ENCODE data around the gene LPP.

Gene LPP

DNA sequence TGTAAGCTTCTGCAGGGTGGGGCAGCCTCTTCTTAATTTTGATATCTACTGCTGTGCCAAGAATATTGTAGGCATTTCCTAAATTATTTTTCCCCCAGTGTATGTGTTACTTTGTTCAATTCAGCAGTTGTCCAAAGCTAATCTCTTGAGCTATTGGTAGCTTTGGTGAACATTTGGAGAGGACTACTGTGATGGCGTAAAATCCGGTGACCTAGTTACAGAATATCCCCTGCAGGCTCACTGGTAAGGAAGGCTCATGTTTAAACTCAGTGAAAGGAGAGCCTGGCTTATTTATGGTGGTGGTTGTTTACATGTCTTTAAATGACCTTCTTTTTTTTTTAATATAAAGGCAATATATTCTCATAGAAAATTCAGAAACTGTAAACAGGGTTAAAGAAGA lies 105.6 kb downstream of the LPP start:
- no peak for TF ChIP-seq REST (IDR thresholded peaks at IDR 0.05; ENCODE audit: insufficient read depth in 1 of 2, low read depth in 2 of 2, low read length in 2 of 2)
- TF ChIP-seq SIN3A (IDR thresholded peaks at IDR 0.05; ENCODE audit: borderline replicate concordance, insufficient read depth, low read length), result no peak
- no peak for TF ChIP-seq FOXP2 (optimal IDR thresholded peaks at IDR 0.05; ENCODE audit: borderline replicate concordance, extremely low read depth, extremely low read length, insufficient read depth)
- no peak for TF ChIP-seq TAF1 (IDR thresholded peaks at IDR 0.05; ENCODE audit: borderline replicate concordance, insufficient read depth, low read length)
- no peak for TF ChIP-seq POLR2AphosphoS5 (IDR thresholded peaks at IDR 0.05; ENCODE audit: low read depth, low read length)

- TF ChIP-seq SIN3A (IDR thresholded peaks at IDR 0.05; ENCODE audit: borderline replicate concordance, insufficient read depth, low read length), result no peak
Observed at GRCh38 chr3:188261011-188261410, 107.1 kb downstream of the LPP start.

DNA sequence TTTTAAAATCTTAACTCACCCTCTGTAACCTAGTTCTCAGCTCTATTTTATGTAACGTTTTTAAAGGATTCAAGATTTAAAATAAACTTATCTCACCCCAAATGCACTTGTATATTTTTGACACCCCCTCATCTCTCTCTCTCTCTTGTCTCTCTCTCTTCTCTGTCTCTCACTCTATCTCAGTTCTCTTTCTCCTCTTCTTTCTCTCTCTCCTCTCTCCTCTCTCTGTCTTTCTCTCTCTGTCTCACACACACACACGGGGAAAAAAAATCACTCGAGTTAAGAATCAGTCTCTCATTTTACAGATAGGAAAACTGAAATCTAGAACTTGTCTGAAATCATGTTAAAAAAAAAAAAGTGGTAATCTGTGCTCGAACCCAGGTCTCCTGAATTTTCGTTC lies 108.5 kb downstream of the LPP start:
- TF ChIP-seq POLR2AphosphoS5 (IDR thresholded peaks at IDR 0.05; ENCODE audit: low read depth, low read length) (no peak), SIN3A (IDR thresholded peaks at IDR 0.05; ENCODE audit: borderline replicate concordance, insufficient read depth, low read length) (no peak), TAF1 (IDR thresholded peaks at IDR 0.05; ENCODE audit: borderline replicate concordance, insufficient read depth, low read length) (no peak), REST (IDR thresholded peaks at IDR 0.05; ENCODE audit: insufficient read depth in 1 of 2, low read depth in 2 of 2, low read length in 2 of 2) (no peak), FOXP2 (optimal IDR thresholded peaks at IDR 0.05; ENCODE audit: borderline replicate concordance, extremely low read depth, extremely low read length, insufficient read depth) (no peak)

- TF ChIP-seq POLR2AphosphoS5 (IDR thresholded peaks at IDR 0.05; ENCODE audit: low read depth, low read length) (no peak), REST (IDR thresholded peaks at IDR 0.05; ENCODE audit: insufficient read depth in 1 of 2, low read depth in 2 of 2, low read length in 2 of 2) (no peak), SIN3A (IDR thresholded peaks at IDR 0.05; ENCODE audit: borderline replicate concordance, insufficient read depth, low read length) (no peak)
Observed at GRCh38 chr3:188262913-188263683, 109.1 kb downstream of the LPP start.

DNA sequence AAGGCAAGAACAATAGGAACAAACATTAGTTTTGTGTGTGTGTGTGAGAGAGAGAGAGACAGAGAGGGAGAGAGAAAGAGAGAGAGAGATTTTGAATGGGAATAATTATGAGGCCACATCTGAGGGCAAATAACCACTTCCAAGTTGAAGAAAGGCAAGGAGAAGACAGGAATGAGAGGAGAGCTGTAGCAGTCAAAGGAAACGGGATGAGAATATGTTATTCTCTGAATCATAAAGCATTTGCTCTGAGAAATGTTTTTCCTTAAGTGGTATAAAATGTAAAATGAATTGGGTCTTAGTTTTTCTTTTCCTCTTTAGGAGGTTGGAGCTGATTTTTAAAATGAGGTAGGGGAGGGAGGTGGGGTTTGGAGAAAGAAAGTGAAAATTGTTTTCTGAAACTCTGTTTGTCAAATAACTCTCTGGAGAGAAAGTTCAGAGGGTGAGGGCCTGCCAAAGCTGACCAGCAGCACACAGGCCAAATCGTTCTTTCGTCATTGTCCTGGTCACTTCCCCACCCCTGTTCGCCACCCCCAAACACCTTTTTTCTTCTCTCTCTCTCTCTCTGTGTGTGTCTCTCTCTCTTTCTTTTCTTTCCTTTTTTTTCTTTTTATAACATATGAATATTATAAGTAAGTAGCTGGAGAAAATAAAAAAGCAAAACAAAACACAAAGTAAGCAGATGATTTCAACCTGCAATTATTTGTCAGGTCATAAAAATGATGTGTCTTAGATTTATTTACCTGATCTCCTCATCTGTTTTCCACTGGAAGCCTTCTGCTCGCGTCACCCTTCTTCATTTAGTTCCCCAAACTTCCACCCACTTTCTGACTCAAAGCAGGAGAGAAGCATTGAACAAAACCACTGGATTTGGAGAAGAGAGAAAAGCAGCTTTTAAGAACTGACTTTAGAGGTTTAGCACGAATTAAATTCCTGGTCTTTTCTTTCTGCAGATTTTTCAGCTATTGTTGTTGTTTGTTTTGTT lies 110.6 kb downstream of the LPP start:
- TF ChIP-seq SIN3A (IDR thresholded peaks at IDR 0.05; ENCODE audit: borderline replicate concordance, insufficient read depth, low read length), result no peak
- TF ChIP-seq POLR2AphosphoS5 (IDR thresholded peaks at IDR 0.05; ENCODE audit: low read depth, low read length), result no peak
- TF ChIP-seq TAF1 (IDR thresholded peaks at IDR 0.05; ENCODE audit: borderline replicate concordance, insufficient read depth, low read length), result no peak
- no peak for TF ChIP-seq REST (IDR thresholded peaks at IDR 0.05; ENCODE audit: insufficient read depth in 1 of 2, low read depth in 2 of 2, low read length in 2 of 2)
- no peak for TF ChIP-seq FOXP2 (optimal IDR thresholded peaks at IDR 0.05; ENCODE audit: borderline replicate concordance, extremely low read depth, extremely low read length, insufficient read depth)
